Gastroesophageal sphincter (tissue), 4 donors: ENCODE data around the gene IZUMO1R. TPM values are rescaled to one million over a fixed set of nuclear protein-coding genes. Genes with fewer than 3 reads are reported as not detected.
A peak's percentile ranks its signal among the peaks of the same experiment; 100 is the strongest.

Experiments used
- ATAC-seq: fragments of 150-250 bp; one replicate; pipeline ENCODE4 v1.9.1; 2016; ENCODE audit warnings: mild to moderate bottlenecking, moderate library complexity
- H3K27ac ChIP-seq, 4 donors: fragments of 200-600 bp; sonication (generic) in 3 of 4; 1 replicate in 3 of 4; 2 replicates in 1 of 4; pipeline ENCODE4 v1.5.1; 2016 to 2019
- H3K27me3 ChIP-seq: fragments of 200-600 bp; sonication (generic); one replicate; pipeline ENCODE4 v1.5.1; 2019
- H3K36me3 ChIP-seq, 2 donors: fragments of 200-600 bp; sonication (generic); one replicate each; pipeline ENCODE4 v1.5.1; 2019; ENCODE audit warnings: control low read depth in 1 of 2
- H3K4me1 ChIP-seq, 3 donors: fragments of 200-600 bp; sonication (generic); 1 replicate in 2 of 3; 2 replicates in 1 of 3; pipeline ENCODE4 v1.5.1; 2016 to 2019; ENCODE audit warnings: control low read depth in 2 of 3
- H3K4me3 ChIP-seq, 2 donors: fragments of 200-600 bp; sonication (generic); one replicate each; pipeline ENCODE4 v1.5.1; 2019; ENCODE audit warnings: mild to moderate bottlenecking in 1 of 2, moderate library complexity in 1 of 2
- H3K9me3 ChIP-seq, 3 donors: fragments of 200-600 bp; sonication (generic); one replicate each; pipeline ENCODE4 v1.5.1; 2017 to 2019; ENCODE audit warnings: control low read depth in 2 of 3
- CTCF ChIP-seq, 4 experiments: fragments of 200-600 bp in 2 of 4; fragments of 450-650 bp in 2 of 4; sonication (generic) in 1 of 4; IDR thresholded peaks; one replicate each; pipeline ENCODE4 v1.5.1; 2017 to 2019; ENCODE audit warnings: antibody characterized with exemption in 4 of 4, mild to moderate bottlenecking in 2 of 4, moderate library complexity in 2 of 4
- EP300 ChIP-seq: sonication (generic); formaldehyde crosslinking; IDR thresholded peaks from one replicate; pipeline ENCODE4 v1.6.1; 2017; ENCODE audit warnings: antibody characterized with exemption, mild to moderate bottlenecking
- POLR2A ChIP-seq, 2 donors: fragments of 450-650 bp; IDR thresholded peaks; one replicate each; pipeline ENCODE4 v1.6.1; 2017; ENCODE audit warnings: antibody characterized with exemption in 2 of 2, mild to moderate bottlenecking in 2 of 2, moderate library complexity in 1 of 2
- POLR2AphosphoS5 ChIP-seq: sonication (generic); formaldehyde crosslinking; IDR thresholded peaks from one replicate; pipeline ENCODE4 v1.6.1; 2017; ENCODE audit warnings: antibody characterized with exemption
- whole genome bisulfite sequencing, 2 donors: methylation state at CpG; one replicate each; pipeline ENCODE4 v1.1.5; 2018; ENCODE audit warnings: low coverage in 1 of 2; 5-methylcytosine and 5-hydroxymethylcytosine counted together
- total RNA-seq, 4 donors: library from RNA; depleted of rRNA; stranded (reverse); fragments of >200 nt; gene quantifications; one replicate each; pipeline ENCODE4 v1.1.0, GENCODE V29; 2016

IZUMO1R gene
- total RNA-seq, 4 donors from 2014 or later, result not detected

- H3K9me3 ChIP-seq, result no peaks in the 10 kb centered on the region
- no peak overlapping the region for H3K4me3 ChIP-seq
- no peaks in the 10 kb centered on the region for H3K27me3 ChIP-seq
- no peaks in the 10 kb centered on the region for H3K36me3 ChIP-seq
- TF ChIP-seq POLR2A (IDR thresholded peaks at IDR 0.05) (no peak), EP300 (no peak), POLR2AphosphoS5 (no peak), CTCF (IDR thresholded peaks at IDR 0.05) (no peak)
- H3K27ac ChIP-seq, result no peak overlapping the region
- ATAC-seq, result no peak
- 19 to 43% methylated on average over 1 of the region's 1 CpG for WGBS, 2 donors
- H3K4me1 ChIP-seq, result peaks cover 0 to 5% (median 0%) of the 10 kb centered on the region in 3 donors
Observed at GRCh38 chr11:94309757-94310156, 5.4 kb downstream of the IZUMO1R start.

GRCh38 chr11:94310191-94310875, 6.0 kb downstream of the IZUMO1R start:
- Histone ChIP-seq H3K9me3 (no peaks in the 10 kb centered on the region), H3K27ac (no peak overlapping the region), H3K27me3 (no peaks in the 10 kb centered on the region), H3K36me3 (no peaks in the 10 kb centered on the region), H3K4me3 (no peak overlapping the region), H3K4me1 (peaks cover 0 to 3% (median 0%) of the 10 kb centered on the region in 3 donors)
- no peak for ATAC-seq
- WGBS, 2 donors, result 27 to 31% methylated on average over 2 to 5 of the region's 5 CpGs
- no peak for TF ChIP-seq POLR2AphosphoS5
- no peak for TF ChIP-seq EP300
- no peak for TF ChIP-seq POLR2A (IDR thresholded peaks at IDR 0.05)
- no peak for TF ChIP-seq CTCF (IDR thresholded peaks at IDR 0.05)

GRCh38 chr11:94312339-94312738, 8.0 kb downstream of the IZUMO1R start:
- H3K9me3 ChIP-seq, result no peaks in the 10 kb centered on the region
- no peak overlapping the region for H3K4me3 ChIP-seq
- no peaks in the 10 kb centered on the region for H3K27me3 ChIP-seq
- WGBS, 2 donors, result 47 to 78% methylated on average over 3 to 4 of the region's 4 CpGs
- no peak for ATAC-seq
- no peaks in the 10 kb centered on the region for H3K36me3 ChIP-seq
- peaks cover 0 to 6% (median 0%) of the 10 kb centered on the region in 3 donors for H3K4me1 ChIP-seq
- no peak overlapping the region for H3K27ac ChIP-seq
- no peak for TF ChIP-seq EP300
- no peak for TF ChIP-seq POLR2A (IDR thresholded peaks at IDR 0.05)
- TF ChIP-seq POLR2AphosphoS5, result no peak
- no peak for TF ChIP-seq CTCF (IDR thresholded peaks at IDR 0.05)

DNA sequence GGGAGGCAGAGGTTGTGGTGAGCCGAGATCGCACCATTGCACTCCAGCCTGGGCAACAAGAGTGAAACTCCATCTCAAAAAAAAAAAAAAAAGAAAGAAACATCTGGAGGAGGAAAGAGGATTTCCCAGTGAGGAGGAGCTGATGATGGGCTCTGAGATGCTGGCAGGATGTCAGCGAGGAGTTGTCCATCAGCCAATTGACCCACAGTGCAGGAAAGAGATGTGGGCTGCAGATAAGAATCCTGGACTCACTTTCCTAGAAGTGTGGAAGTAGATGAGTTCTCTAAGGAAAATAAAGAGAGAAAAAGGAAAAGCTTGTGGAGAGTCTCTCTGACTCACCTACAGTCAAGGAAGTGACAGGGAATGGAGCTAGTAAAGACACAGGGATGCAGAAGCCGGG, 9.7 kb downstream of the IZUMO1R start:
- TF ChIP-seq POLR2AphosphoS5, result no peak
- no peak for TF ChIP-seq CTCF (IDR thresholded peaks at IDR 0.05)
- no peak for TF ChIP-seq POLR2A (IDR thresholded peaks at IDR 0.05)
- no peak for TF ChIP-seq EP300
- Histone ChIP-seq H3K27me3 (no peaks in the 10 kb centered on the region), H3K9me3 (no peaks in the 10 kb centered on the region), H3K4me3 (no peak overlapping the region), H3K36me3 (no peaks in the 10 kb centered on the region), H3K4me1 (peaks cover 0 to 6% (median 0%) of the 10 kb centered on the region in 3 donors), H3K27ac (no peak overlapping the region)
- WGBS, 2 donors, result 74 to 75% methylated on average over 1 to 2 of the region's 4 CpGs
- ATAC-seq, result no peak

DNA sequence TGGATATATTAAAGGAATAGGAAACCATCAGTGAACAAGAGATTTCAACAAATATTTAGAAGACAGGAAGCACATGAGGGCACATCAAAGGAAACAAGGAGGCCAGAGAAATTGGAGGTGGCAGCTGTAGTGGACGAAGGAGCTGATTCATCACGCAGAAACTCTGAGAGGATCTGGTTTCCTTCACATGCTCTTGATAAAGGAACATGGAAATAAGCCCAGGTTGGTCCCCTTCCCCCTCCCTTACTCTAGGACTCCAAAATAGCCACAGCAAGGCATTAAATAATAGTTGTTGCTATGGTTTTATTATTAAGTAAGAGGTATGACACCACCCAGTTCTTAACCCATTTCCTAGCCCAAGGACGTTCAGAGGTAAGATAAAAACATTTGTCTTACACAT, 11.3 kb downstream of the IZUMO1R start:
- TF ChIP-seq CTCF (IDR thresholded peaks at IDR 0.05) (no peak), POLR2AphosphoS5 (peak; percentile 73), EP300 (no peak)
- peaks cover 0 to 6% (median 0%) of the 10 kb centered on the region in 3 donors for H3K4me1 ChIP-seq
- peaks cover 0 to 3% (median 0%) of the 10 kb centered on the region in 3 donors for H3K9me3 ChIP-seq
- no peaks in the 10 kb centered on the region for H3K36me3 ChIP-seq
- no peaks in the 10 kb centered on the region for H3K27me3 ChIP-seq
- no peak overlapping the region for H3K4me3 ChIP-seq
- no peak overlapping the region for H3K27ac ChIP-seq
- ATAC-seq, result peak; percentile 71
- WGBS, 2 donors, result 0 to 4% methylated on average over 3 of the region's 3 CpGs
